HG03066 (cell line): ENCODE measurements around the gene CDK19.
"Not testable (repeated sequence)": the region's sequence is repeated elsewhere in the genome, so short reads cannot be mapped to it uniquely, and the experiment has no call there.

Experiments
- ATAC-seq: cut with Tn5 transposase; IDR thresholded peaks from one replicate; pipeline ENCODE4 v1.9.1; 2021; ENCODE audit warnings: low read depth; ENCODE audit not compliant: unreplicated experiment

The CDK19 gene

GRCh38 chr6:110761371-110761770, 53.9 kb downstream of the CDK19 start:
- ATAC-seq, result no peak

GRCh38 chr6:110760589-110760988, 54.7 kb downstream of the CDK19 start:
- no peak for ATAC-seq

GRCh38 chr6:110760098-110760497, 55.2 kb downstream of the CDK19 start:
- not testable (repeated sequence) for ATAC-seq

- ATAC-seq, result no peak
These were observed 57.3 kb downstream of the CDK19 start for GRCh38 chr6:110757926-110758325.

GRCh38 chr6:110756817-110757216, 58.5 kb downstream of the CDK19 start:
- peak; percentile 93 for ATAC-seq

GRCh38 chr6:110755411-110755834, 59.8 kb downstream of the CDK19 start:
- ATAC-seq, result no peak

GRCh38 chr6:110753936-110754668, 61.2 kb downstream of the CDK19 start:
- ATAC-seq, result not testable (repeated sequence)

GRCh38 chr6:110748453-110748852, 66.8 kb downstream of the CDK19 start:
- no peak for ATAC-seq

GRCh38 chr6:110746680-110747079, 68.6 kb downstream of the CDK19 start:
- ATAC-seq, result no peak

GRCh38 chr6:110744991-110745390, 70.3 kb downstream of the CDK19 start:
- ATAC-seq, result no peak

- not testable (repeated sequence) for ATAC-seq
These were observed 72.7 kb downstream of the CDK19 start for GRCh38 chr6:110742552-110742951.

GRCh38 chr6:110741517-110741916, 73.8 kb downstream of the CDK19 start:
- no peak for ATAC-seq

- ATAC-seq, result peak; percentile 52
These were observed 76.3 kb downstream of the CDK19 start for GRCh38 chr6:110738899-110739365.

- ATAC-seq, result no peak
These were observed 79.6 kb downstream of the CDK19 start for GRCh38 chr6:110735666-110736065.

- ATAC-seq, result no peak
These were observed 83.4 kb downstream of the CDK19 start for GRCh38 chr6:110731898-110732297.

GRCh38 chr6:110731196-110731595, 84.1 kb downstream of the CDK19 start:
- no peak for ATAC-seq

- ATAC-seq, result peak; percentile 66
These were observed 86.8 kb downstream of the CDK19 start for GRCh38 chr6:110728501-110728900.

GRCh38 chr6:110723017-110723416, 92.3 kb downstream of the CDK19 start:
- ATAC-seq, result no peak

GRCh38 chr6:110720066-110720465, 95.2 kb downstream of the CDK19 start:
- no peak for ATAC-seq

- ATAC-seq, result not testable (repeated sequence)
These were observed 95.7 kb downstream of the CDK19 start for GRCh38 chr6:110719601-110720000.

- peak; percentile 60 for ATAC-seq
These were observed 101.1 kb downstream of the CDK19 start for GRCh38 chr6:110714143-110714542.

GRCh38 chr6:110712238-110712637, 103.0 kb downstream of the CDK19 start:
- ATAC-seq, result no peak
